SK-N-SH (cell line): ENCODE measurements around the gene PCF11.

Experiments
- ELF1 ChIP-seq: IDR thresholded peaks from 2 replicates; pipeline ENCODE4 v1.4.0; 2012
- EP300 ChIP-seq, 2 experiments: IDR thresholded peaks; 2 replicates each; pipeline versions ENCODE4 v1.4.0 to v1.6.1; 2012; ENCODE audit warnings: borderline replicate concordance in 1 of 2, low read depth in 1 of 2, low read length in 1 of 2
- GABPA ChIP-seq: IDR thresholded peaks from 2 replicates; pipeline ENCODE4 v1.4.0; 2012; ENCODE audit warnings: low read depth, mild to moderate bottlenecking
- GATA2 ChIP-seq: sonication (generic); formaldehyde crosslinking; IDR thresholded peaks from 2 replicates; pipeline ENCODE4 v1.5.0; 2020; ENCODE audit warnings: mild to moderate bottlenecking, missing genetic modification reagents
- MAX ChIP-seq: IDR thresholded peaks from 2 replicates; pipeline ENCODE4 v1.4.0; 2012; ENCODE audit warnings: low read depth
- MEF2A ChIP-seq: IDR thresholded peaks from 2 replicates; pipeline ENCODE4 v1.4.0; 2012; ENCODE audit warnings: low read depth, borderline replicate concordance
- TF ChIP-seq, protein P1 (sequence below): fragments of 200-600 bp; sonication (generic); IDR thresholded peaks from 2 replicates; pipeline ENCODE4 v1.6.1; 2017; ENCODE audit warnings: antibody characterized with exemption, mild to moderate bottlenecking, moderate library complexity
- TF ChIP-seq, protein P2 (sequence below): IDR thresholded peaks from 2 replicates; pipeline ENCODE4; 2012

GRCh38 chr11:83158357-83158786 is 1.4 kb downstream of the PCF11 start:
- TF ChIP-seq, protein P1, sequence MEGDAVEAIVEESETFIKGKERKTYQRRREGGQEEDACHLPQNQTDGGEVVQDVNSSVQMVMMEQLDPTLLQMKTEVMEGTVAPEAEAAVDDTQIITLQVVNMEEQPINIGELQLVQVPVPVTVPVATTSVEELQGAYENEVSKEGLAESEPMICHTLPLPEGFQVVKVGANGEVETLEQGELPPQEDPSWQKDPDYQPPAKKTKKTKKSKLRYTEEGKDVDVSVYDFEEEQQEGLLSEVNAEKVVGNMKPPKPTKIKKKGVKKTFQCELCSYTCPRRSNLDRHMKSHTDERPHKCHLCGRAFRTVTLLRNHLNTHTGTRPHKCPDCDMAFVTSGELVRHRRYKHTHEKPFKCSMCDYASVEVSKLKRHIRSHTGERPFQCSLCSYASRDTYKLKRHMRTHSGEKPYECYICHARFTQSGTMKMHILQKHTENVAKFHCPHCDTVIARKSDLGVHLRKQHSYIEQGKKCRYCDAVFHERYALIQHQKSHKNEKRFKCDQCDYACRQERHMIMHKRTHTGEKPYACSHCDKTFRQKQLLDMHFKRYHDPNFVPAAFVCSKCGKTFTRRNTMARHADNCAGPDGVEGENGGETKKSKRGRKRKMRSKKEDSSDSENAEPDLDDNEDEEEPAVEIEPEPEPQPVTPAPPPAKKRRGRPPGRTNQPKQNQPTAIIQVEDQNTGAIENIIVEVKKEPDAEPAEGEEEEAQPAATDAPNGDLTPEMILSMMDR: no peak
- TF ChIP-seq, protein P2, sequence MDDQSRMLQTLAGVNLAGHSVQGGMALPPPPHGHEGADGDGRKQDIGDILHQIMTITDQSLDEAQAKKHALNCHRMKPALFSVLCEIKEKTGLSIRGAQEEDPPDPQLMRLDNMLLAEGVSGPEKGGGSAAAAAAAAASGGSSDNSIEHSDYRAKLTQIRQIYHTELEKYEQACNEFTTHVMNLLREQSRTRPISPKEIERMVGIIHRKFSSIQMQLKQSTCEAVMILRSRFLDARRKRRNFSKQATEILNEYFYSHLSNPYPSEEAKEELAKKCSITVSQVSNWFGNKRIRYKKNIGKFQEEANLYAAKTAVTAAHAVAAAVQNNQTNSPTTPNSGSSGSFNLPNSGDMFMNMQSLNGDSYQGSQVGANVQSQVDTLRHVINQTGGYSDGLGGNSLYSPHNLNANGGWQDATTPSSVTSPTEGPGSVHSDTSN: no peak
- TF ChIP-seq MEF2A (no peak), ELF1 (no peak), GABPA (no peak), GATA2 (CRISPR knock-in tag) (no peak), EP300 (IDR thresholded peaks at IDR 0.05; ENCODE audit: borderline replicate concordance in 1 of 2, low read depth in 1 of 2, low read length in 1 of 2) (no peak), MAX (no peak)
